HepG2 (cell line): ENCODE data around the gene CCNB1IP1. TPM values are rescaled to one million over a fixed set of nuclear protein-coding genes. Genes with fewer than 3 reads are reported as not detected.
A peak's percentile ranks its signal among the peaks of the same experiment; 100 is the strongest.

ENCODE experiments used
- ATF7 ChIP-seq, 2 experiments: fragments of 450-650 bp in 1 of 2; sonication (generic) in 1 of 2; formaldehyde crosslinking in 1 of 2; IDR thresholded peaks; 2 replicates each; pipeline versions ENCODE4 v1.4.0 to v1.6.1; 2016 to 2020; ENCODE audit warnings: antibody characterized with exemption in 1 of 2, mild to moderate bottlenecking in 1 of 2, missing genetic modification reagents in 1 of 2
- CBX5 ChIP-seq: sonication (generic); formaldehyde crosslinking; IDR thresholded peaks from 2 replicates; pipeline ENCODE4 v1.4.0; 2020; ENCODE audit warnings: missing genetic modification reagents, borderline replicate concordance
- ELF3 ChIP-seq: IDR thresholded peaks from 2 replicates; pipeline ENCODE4 v1.6.1; 2016; ENCODE audit warnings: missing genetic modification reagents, missing compliant biosample characterization
- GZF1 ChIP-seq: sonication (generic); formaldehyde crosslinking; IDR thresholded peaks from 2 replicates; pipeline ENCODE4 v1.5.1; 2020; ENCODE audit warnings: mild to moderate bottlenecking, missing genetic modification reagents
- HIVEP1 ChIP-seq: sonication (generic); formaldehyde crosslinking; IDR thresholded peaks from 2 replicates; pipeline ENCODE4 v1.4.0; 2020; ENCODE audit warnings: mild to moderate bottlenecking, missing genetic modification reagents
- PHF5A ChIP-seq: IDR thresholded peaks from one replicate; pipeline ENCODE4 v1.6.1; 2018; ENCODE audit warnings: low read depth, missing genetic modification reagents; ENCODE audit not compliant: unreplicated experiment
- SAFB2 ChIP-seq: sonication (generic); formaldehyde crosslinking; IDR thresholded peaks from 2 replicates; pipeline ENCODE4 v1.5.1; 2020; ENCODE audit warnings: missing genetic modification reagents, low read depth, mild to moderate bottlenecking, borderline replicate concordance
- SALL2 ChIP-seq: sonication (generic); formaldehyde crosslinking; IDR thresholded peaks from 2 replicates; pipeline ENCODE4 v1.8.1; 2023; ENCODE audit warnings: mild to moderate bottlenecking, missing genetic modification reagents, inconsistent platforms
- SETDB1 ChIP-seq: sonication (generic); formaldehyde crosslinking; IDR thresholded peaks from 2 replicates; pipeline ENCODE4 v1.5.1; 2020; ENCODE audit warnings: missing genetic modification reagents, mild to moderate bottlenecking, borderline replicate concordance
- SMARCE1 ChIP-seq: fragments of 450-650 bp; IDR thresholded peaks from 2 replicates; pipeline ENCODE4 v1.6.1; 2017; ENCODE audit warnings: borderline replicate concordance
- SRSF1 ChIP-seq: fragments of 200-400 bp; formaldehyde crosslinking; optimal IDR thresholded peaks from 2 replicates; pipeline ENCODE3; 2017; ENCODE audit warnings: mild to moderate bottlenecking, low read depth, low read length, moderate library complexity
- ZNF44 ChIP-seq: sonication (generic); formaldehyde crosslinking; IDR thresholded peaks from 2 replicates; pipeline ENCODE4 v1.5.1; 2020; ENCODE audit warnings: mild to moderate bottlenecking, missing genetic modification reagents
- ZNF570 ChIP-seq: sonication (generic); formaldehyde crosslinking; IDR thresholded peaks from 2 replicates; pipeline ENCODE4 v1.4.0; 2020; ENCODE audit warnings: mild to moderate bottlenecking, missing genetic modification reagents, borderline replicate concordance
- ZNF652 ChIP-seq: IDR thresholded peaks from 2 replicates; pipeline ENCODE4 v1.6.1; 2016; ENCODE audit warnings: low read depth, borderline replicate concordance
- ZNF672 ChIP-seq: sonication (generic); formaldehyde crosslinking; IDR thresholded peaks from 2 replicates; pipeline ENCODE4 v1.8.1; 2022; ENCODE audit warnings: missing genetic modification reagents
- ZNF773 ChIP-seq: sonication (generic); formaldehyde crosslinking; IDR thresholded peaks from 2 replicates; pipeline ENCODE4 v1.4.0; 2020; ENCODE audit warnings: missing genetic modification reagents, borderline replicate concordance
- ZNF850 ChIP-seq: sonication (generic); formaldehyde crosslinking; conservative IDR thresholded peaks from 2 replicates; pipeline ENCODE4 v1.9.0; 2021; ENCODE audit warnings: mild to moderate bottlenecking, missing genetic modification reagents
- polyA plus RNA-seq, 8 experiments: library from polyadenylated mRNA; depleted of rRNA in 3 of 8; stranded (reverse) in 7 of 8; unstranded in 1 of 8; fragments of >200 nt; fragmentation: Illumina TruSeq in 4 of 8; extraction: Trizol in 4 of 8; gene quantifications; 2 replicates each; pipeline versions ENCODE4 v1.2.1 to v1.2.3, GENCODE V29; 2011 to 2016; ENCODE audit warnings: low read depth in 4 of 8, missing spikeins in 1 of 8, mixed read lengths in 1 of 8; ENCODE audit not compliant: insufficient read depth in 1 of 8
- total RNA-seq, 5 experiments: library from RNA; depleted of rRNA; stranded (reverse); fragments of >200 nt; fragmentation: Illumina TruSeq; extraction: Trizol; gene quantifications; 2 replicates each; pipeline ENCODE4 v1.2.3, GENCODE V29; 2016; ENCODE audit warnings: low read depth in 1 of 5
- TF ChIP-seq, protein P1 (sequence below): sonication (generic); formaldehyde crosslinking; IDR thresholded peaks from 2 replicates; pipeline ENCODE4 v1.4.0; 2020; ENCODE audit warnings: missing genetic modification reagents
- TF ChIP-seq, protein P2 (sequence below): sonication (generic); formaldehyde crosslinking; IDR thresholded peaks from 2 replicates; pipeline ENCODE4 v1.9.0; 2021; ENCODE audit warnings: mild to moderate bottlenecking, missing genetic modification reagents

The CCNB1IP1 gene
- total and polyA plus RNA-seq, 2 of the 13 experiments (the other 11 are each of a cell fraction or from before 2014, with no cell fraction given): 98.3 to 125 TPM

GRCh38 chr14:20376071-20376588 is 43.1 kb upstream of the CCNB1IP1 start (continued):
- TF ChIP-seq ELF3 (CRISPR knock-in tag) (no peak; the same call in none of the 2 replicates), ZNF773 (no peak), SRSF1 (no peak), CBX5 (CRISPR knock-in tag) (no peak), ZNF850 (CRISPR knock-in tag) (no peak), SAFB2 (CRISPR knock-in tag) (peak; percentile 52; the same call in 1 of the 2 replicates), ATF7 (IDR thresholded peaks at IDR 0.05) (no peak), ATF7 (CRISPR knock-in tag; IDR thresholded peaks at IDR 0.05) (no peak), ZNF44 (CRISPR knock-in tag) (peak; percentile 63; the same call in 1 of the 2 replicates), ZNF570 (CRISPR knock-in tag) (no peak), ZNF652 (CRISPR knock-in tag) (no peak), HIVEP1 (CRISPR knock-in tag) (no peak), SETDB1 (CRISPR knock-in tag) (no peak), SMARCE1 (no peak), PHF5A (CRISPR knock-in tag) (no peak), SALL2 (CRISPR knock-in tag) (no peak), GZF1 (CRISPR knock-in tag) (no peak), ZNF672 (no peak)
- TF ChIP-seq, protein P1, sequence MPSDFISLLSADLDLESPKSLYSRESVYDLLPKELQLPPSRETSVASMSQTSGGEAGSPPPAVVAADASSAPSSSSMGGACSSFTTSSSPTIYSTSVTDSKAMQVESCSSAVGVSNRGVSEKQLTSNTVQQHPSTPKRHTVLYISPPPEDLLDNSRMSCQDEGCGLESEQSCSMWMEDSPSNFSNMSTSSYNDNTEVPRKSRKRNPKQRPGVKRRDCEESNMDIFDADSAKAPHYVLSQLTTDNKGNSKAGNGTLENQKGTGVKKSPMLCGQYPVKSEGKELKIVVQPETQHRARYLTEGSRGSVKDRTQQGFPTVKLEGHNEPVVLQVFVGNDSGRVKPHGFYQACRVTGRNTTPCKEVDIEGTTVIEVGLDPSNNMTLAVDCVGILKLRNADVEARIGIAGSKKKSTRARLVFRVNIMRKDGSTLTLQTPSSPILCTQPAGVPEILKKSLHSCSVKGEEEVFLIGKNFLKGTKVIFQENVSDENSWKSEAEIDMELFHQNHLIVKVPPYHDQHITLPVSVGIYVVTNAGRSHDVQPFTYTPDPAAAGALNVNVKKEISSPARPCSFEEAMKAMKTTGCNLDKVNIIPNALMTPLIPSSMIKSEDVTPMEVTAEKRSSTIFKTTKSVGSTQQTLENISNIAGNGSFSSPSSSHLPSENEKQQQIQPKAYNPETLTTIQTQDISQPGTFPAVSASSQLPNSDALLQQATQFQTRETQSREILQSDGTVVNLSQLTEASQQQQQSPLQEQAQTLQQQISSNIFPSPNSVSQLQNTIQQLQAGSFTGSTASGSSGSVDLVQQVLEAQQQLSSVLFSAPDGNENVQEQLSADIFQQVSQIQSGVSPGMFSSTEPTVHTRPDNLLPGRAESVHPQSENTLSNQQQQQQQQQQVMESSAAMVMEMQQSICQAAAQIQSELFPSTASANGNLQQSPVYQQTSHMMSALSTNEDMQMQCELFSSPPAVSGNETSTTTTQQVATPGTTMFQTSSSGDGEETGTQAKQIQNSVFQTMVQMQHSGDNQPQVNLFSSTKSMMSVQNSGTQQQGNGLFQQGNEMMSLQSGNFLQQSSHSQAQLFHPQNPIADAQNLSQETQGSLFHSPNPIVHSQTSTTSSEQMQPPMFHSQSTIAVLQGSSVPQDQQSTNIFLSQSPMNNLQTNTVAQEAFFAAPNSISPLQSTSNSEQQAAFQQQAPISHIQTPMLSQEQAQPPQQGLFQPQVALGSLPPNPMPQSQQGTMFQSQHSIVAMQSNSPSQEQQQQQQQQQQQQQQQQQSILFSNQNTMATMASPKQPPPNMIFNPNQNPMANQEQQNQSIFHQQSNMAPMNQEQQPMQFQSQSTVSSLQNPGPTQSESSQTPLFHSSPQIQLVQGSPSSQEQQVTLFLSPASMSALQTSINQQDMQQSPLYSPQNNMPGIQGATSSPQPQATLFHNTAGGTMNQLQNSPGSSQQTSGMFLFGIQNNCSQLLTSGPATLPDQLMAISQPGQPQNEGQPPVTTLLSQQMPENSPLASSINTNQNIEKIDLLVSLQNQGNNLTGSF (CRISPR knock-in tag): no peak
- TF ChIP-seq, protein P2, sequence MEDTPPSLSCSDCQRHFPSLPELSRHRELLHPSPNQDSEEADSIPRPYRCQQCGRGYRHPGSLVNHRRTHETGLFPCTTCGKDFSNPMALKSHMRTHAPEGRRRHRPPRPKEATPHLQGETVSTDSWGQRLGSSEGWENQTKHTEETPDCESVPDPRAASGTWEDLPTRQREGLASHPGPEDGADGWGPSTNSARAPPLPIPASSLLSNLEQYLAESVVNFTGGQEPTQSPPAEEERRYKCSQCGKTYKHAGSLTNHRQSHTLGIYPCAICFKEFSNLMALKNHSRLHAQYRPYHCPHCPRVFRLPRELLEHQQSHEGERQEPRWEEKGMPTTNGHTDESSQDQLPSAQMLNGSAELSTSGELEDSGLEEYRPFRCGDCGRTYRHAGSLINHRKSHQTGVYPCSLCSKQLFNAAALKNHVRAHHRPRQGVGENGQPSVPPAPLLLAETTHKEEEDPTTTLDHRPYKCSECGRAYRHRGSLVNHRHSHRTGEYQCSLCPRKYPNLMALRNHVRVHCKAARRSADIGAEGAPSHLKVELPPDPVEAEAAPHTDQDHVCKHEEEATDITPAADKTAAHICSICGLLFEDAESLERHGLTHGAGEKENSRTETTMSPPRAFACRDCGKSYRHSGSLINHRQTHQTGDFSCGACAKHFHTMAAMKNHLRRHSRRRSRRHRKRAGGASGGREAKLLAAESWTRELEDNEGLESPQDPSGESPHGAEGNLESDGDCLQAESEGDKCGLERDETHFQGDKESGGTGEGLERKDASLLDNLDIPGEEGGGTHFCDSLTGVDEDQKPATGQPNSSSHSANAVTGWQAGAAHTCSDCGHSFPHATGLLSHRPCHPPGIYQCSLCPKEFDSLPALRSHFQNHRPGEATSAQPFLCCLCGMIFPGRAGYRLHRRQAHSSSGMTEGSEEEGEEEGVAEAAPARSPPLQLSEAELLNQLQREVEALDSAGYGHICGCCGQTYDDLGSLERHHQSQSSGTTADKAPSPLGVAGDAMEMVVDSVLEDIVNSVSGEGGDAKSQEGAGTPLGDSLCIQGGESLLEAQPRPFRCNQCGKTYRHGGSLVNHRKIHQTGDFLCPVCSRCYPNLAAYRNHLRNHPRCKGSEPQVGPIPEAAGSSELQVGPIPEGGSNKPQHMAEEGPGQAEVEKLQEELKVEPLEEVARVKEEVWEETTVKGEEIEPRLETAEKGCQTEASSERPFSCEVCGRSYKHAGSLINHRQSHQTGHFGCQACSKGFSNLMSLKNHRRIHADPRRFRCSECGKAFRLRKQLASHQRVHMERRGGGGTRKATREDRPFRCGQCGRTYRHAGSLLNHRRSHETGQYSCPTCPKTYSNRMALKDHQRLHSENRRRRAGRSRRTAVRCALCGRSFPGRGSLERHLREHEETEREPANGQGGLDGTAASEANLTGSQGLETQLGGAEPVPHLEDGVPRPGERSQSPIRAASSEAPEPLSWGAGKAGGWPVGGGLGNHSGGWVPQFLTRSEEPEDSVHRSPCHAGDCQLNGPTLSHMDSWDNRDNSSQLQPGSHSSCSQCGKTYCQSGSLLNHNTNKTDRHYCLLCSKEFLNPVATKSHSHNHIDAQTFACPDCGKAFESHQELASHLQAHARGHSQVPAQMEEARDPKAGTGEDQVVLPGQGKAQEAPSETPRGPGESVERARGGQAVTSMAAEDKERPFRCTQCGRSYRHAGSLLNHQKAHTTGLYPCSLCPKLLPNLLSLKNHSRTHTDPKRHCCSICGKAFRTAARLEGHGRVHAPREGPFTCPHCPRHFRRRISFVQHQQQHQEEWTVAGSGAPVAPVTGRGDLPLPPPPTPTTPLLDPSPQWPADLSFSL (CRISPR knock-in tag): no peak
